HPDE6-E6E7 (cell line): ENCODE data around the gene OMA1.
"Not testable (repeated sequence)": the region's sequence is repeated elsewhere in the genome, so short reads cannot be mapped to it uniquely, and the experiment has no call there.

Experiments
- DNase-seq: peaks from one replicate; pipeline ENCODE4 v3.0.0; 2011; ENCODE audit warnings: missing footprints; ENCODE audit errors: extremely low spot score

Gene OMA1

GRCh38 chr1:58528518-58528917 is 18.0 kb downstream of the OMA1 start:
- peak; percentile 17 for DNase-seq

GRCh38 chr1:58524353-58524945 is 22.1 kb downstream of the OMA1 start:
- no peak for DNase-seq

- peak; percentile 25 for DNase-seq
These were observed 30.6 kb downstream of the OMA1 start for GRCh38 chr1:58515794-58516401.

GRCh38 chr1:58513956-58514355 is 32.6 kb downstream of the OMA1 start:
- DNase-seq, result no peak

GRCh38 chr1:58508629-58509028 is 37.9 kb downstream of the OMA1 start:
- DNase-seq, result no peak

GRCh38 chr1:58505286-58505685 is 41.2 kb downstream of the OMA1 start:
- DNase-seq, result no peak

GRCh38 chr1:58502519-58502918 is 44.0 kb downstream of the OMA1 start:
- DNase-seq, result no peak

GRCh38 chr1:58500043-58500442 is 46.5 kb downstream of the OMA1 start:
- no peak for DNase-seq

GRCh38 chr1:58497499-58497898 is 49.0 kb downstream of the OMA1 start:
- DNase-seq, result no peak

- DNase-seq, result no peak
These were observed 50.5 kb downstream of the OMA1 start for GRCh38 chr1:58496042-58496441.

GRCh38 chr1:58488914-58489313 is 57.6 kb downstream of the OMA1 start:
- not testable (repeated sequence) for DNase-seq

- DNase-seq, result no peak
These were observed 59.5 kb downstream of the OMA1 start for GRCh38 chr1:58487002-58487401.

- DNase-seq, result no peak
These were observed 64.6 kb downstream of the OMA1 start for GRCh38 chr1:58481962-58482361.

- no peak for DNase-seq
These were observed 66.3 kb downstream of the OMA1 start for GRCh38 chr1:58480191-58480590.

GRCh38 chr1:58477390-58477789 is 69.1 kb downstream of the OMA1 start:
- no peak for DNase-seq

- DNase-seq, result no peak
These were observed 70.3 kb downstream of the OMA1 start for GRCh38 chr1:58476179-58476578.

- DNase-seq, result no peak
These were observed 77.0 kb downstream of the OMA1 start for GRCh38 chr1:58469476-58469875.

- DNase-seq, result no peak
These were observed 77.5 kb downstream of the OMA1 start for GRCh38 chr1:58469016-58469415.

- no peak for DNase-seq
These were observed 77.9 kb downstream of the OMA1 start for GRCh38 chr1:58468612-58469011.

- DNase-seq, result no peak
These were observed 79.8 kb downstream of the OMA1 start for GRCh38 chr1:58466630-58467241.

GRCh38 chr1:58465825-58466629 is 80.5 kb downstream of the OMA1 start:
- DNase-seq, result no peak

- DNase-seq, result no peak
These were observed 81.3 kb downstream of the OMA1 start for GRCh38 chr1:58465176-58465575.

GRCh38 chr1:58460469-58460868 is 86.1 kb downstream of the OMA1 start:
- DNase-seq, result no peak
